Stimulated activated effector memory CD8-positive, alpha-beta T cell treated with anti-CD3 and anti-CD28 coated beads, Interleukin-12 subunit alpha, Interleukin-12 subunit beta, amount 100 ng/mL, for 72 hours (primary cell): Measurements from ENCODE around the gene CD53.
"Not testable (repeated sequence)": the region's sequence is repeated elsewhere in the genome, so short reads cannot be mapped to it uniquely, and the experiment has no call there.

ENCODE experiments used
- ATAC-seq: fragments of 150-1000 bp; cut with Tn5 transposase; 2 replicates; pipeline ENCODE4 v1.10.0; 2021
- DNase-seq, 2 donors: peaks; one replicate each; pipeline ENCODE4 v3.0.0; 2021 to 2022; ENCODE audit warnings: low spot score in 2 of 2
- H3K27ac Mint-ChIP-seq: one replicate; pipeline ENCODE4 v1.8.0; 2022; ENCODE audit warnings: mild to moderate bottlenecking, mixed read lengths
- H3K36me3 Mint-ChIP-seq: one replicate; pipeline ENCODE4 v1.8.0; 2022; ENCODE audit warnings: mild to moderate bottlenecking, mixed read lengths
- H3K4me1 Mint-ChIP-seq: one replicate; pipeline ENCODE4 v1.8.0; 2022; ENCODE audit warnings: mixed read lengths
- H3K4me3 Mint-ChIP-seq: one replicate; pipeline ENCODE4 v1.8.0; 2022; ENCODE audit warnings: mild to moderate bottlenecking, mixed read lengths
- H3K9me3 Mint-ChIP-seq: one replicate; pipeline ENCODE4 v1.8.0; 2022; ENCODE audit warnings: mixed read lengths

The CD53 gene, protein sequence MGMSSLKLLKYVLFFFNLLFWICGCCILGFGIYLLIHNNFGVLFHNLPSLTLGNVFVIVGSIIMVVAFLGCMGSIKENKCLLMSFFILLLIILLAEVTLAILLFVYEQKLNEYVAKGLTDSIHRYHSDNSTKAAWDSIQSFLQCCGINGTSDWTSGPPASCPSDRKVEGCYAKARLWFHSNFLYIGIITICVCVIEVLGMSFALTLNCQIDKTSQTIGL

DNA sequence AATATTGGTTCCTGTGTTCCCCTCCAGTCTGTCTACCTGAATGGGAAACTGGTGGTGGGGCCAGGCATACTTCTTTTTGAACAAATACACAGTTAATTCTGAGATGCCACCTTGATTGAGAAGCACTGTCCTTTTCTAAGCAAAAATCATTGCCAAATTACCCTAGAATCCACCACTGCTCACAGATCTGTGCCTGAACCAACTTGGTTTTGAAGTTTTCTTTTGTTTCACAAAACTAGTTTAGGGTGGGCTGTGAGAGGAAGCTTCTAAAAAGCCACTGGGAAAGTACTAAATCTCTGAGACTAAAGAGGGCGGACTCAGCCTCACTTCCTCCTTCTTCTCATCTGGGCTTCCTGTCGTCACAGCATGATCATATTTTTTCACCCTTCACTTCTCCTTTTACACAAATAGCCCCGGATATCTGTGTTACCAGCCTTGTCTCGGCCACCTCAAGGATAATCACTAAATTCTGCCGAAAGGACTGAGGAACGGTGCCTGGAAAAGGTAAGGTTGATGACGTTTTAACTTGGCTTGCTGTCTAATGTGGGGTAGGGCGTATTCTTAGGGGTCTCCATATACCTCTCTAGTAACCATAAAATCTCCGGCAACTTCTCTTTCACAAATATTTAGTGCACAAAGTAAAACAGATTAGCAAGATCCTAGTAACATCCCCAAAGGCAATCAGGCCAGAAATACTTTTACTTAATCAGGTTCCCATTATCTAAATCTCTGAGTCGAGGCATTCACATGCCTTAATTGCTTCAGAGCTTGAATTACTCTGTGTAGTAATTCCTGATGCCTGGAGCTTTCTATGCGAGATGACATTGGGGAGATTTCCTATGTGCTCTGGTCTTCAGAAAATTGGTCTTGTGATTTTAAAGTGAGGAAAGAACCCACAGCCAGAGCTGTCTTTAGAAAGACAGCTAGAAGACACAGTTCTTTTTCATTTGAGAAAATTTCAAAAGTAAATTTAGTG is at the start of gene CD53:
Gene CD53 (plus strand): TSS at position 404 of the 976 bp plus-strand sequence. CDS start 18,261 bp downstream, outside the sequence.
- H3K36me3 Mint-ChIP-seq, result peaks cover 44% of the 10 kb centered on the region
- DNase-seq, result peak in 1 of 2 donors; percentile 63
- peak; percentile 51 for ATAC-seq
- peak within 1 kb of the TSS; percentile 98 for H3K27ac Mint-ChIP-seq
- H3K4me3 Mint-ChIP-seq, result peak within 1 kb of the TSS; percentile 95
- peaks cover 54% of the 10 kb centered on the region for H3K4me1 Mint-ChIP-seq
- no peaks in the 10 kb centered on the region for H3K9me3 Mint-ChIP-seq

DNA sequence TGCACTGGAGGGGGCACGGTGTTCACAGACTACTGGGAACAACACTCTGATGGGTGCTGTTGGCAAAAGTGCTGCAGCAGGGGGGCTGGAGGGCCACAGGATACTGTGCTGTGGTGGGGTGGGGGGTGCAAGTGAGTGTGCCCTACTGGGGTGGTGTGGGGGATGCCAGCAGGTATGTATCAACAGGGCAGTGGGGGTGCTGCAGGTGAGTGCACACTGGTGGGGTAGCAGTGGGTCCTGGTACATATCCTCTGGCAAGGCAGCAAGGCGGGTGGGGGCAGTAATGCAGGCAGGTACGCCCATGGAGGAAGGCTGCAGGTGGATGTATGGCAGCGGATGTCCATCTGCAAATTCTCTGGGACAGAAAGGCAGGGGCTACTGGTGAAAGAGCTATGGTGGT is 48.8 kb upstream of the CD53 start:
- no peak for DNase-seq
- Mint-ChIP-seq H3K36me3 (no peaks in the 10 kb centered on the region), H3K9me3 (no peaks in the 10 kb centered on the region), H3K4me3 (no peak overlapping the region), H3K27ac (no peak overlapping the region), H3K4me1 (no peaks in the 10 kb centered on the region)
- no peak for ATAC-seq

DNA sequence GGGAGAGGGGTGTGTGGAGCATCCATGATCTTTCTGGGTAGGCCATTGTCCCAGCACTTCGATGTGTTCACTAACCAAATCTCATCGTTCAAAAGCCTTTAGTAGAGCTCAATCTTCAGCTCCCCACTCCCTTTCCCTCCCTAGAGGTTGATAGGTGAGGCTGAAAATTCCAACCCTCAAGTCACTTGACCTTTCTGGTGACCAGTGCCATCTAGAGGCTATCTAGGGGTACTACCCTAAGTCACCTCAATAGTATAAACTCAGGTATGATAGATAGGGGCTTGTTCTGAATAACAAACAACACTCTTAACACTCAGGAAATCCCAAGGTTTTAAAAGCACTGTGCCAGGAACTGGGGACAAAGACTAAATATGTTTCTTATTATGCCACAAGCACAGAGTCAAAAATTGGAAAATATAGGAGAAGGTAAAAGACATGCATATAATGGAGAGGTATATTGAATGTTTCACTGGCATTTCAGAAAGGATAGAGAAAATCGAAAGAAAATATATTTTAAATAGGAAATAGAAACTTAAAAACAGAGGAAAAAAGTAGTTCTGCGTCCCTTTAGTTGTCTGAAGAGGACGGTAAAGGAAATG is 42.9 kb upstream of the CD53 start:
- no peaks in the 10 kb centered on the region for H3K9me3 Mint-ChIP-seq
- ATAC-seq (peak; percentile 74), DNase-seq (peak in 1 of 2 donors; percentile 55)
- H3K36me3 Mint-ChIP-seq, result no peaks in the 10 kb centered on the region
- H3K4me3 Mint-ChIP-seq, result no peak overlapping the region
- H3K27ac Mint-ChIP-seq, result no peak overlapping the region
- H3K4me1 Mint-ChIP-seq, result peaks cover 7% of the 10 kb centered on the region

DNA sequence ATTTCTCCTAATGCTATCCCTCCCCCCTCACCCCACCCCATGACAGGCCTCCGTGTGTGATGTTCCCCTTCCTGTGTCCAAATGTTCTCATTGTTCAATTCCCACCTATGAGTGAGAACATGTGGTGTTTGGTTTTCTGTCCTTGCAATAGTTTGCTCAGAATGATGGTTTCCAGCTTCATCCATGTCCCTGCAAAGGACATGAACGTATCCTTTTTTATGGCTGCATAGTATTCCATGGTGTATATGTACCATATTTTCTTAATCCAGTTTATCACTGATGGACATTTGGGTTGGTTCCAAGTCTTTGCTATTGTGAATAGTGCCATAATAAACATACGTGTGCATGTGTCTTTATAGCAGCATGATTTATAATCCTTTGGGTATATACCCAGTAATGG is 39.2 kb upstream of the CD53 start:
- not testable (repeated sequence) for H3K4me1 Mint-ChIP-seq, H3K36me3 Mint-ChIP-seq, H3K9me3 Mint-ChIP-seq, DNase-seq, H3K27ac Mint-ChIP-seq, ATAC-seq, H3K4me3 Mint-ChIP-seq

DNA sequence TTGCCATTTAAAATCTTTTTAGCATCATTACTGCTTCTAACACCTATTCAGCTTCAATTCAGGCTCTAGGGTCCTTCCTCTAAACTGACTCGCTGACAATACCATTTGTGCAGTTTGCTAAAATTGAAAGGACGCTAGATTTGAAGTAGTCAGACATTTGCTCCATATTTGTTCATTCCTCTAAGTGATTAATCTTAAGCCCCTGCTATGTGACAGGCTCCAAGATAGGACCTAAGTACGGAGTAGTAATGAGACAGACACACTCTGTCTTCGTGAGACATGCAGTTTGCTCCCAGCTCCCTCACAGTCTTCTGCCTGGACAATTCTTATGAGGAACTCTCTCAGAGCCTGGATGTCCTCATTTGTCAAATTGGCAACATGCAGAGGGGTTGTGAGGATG is 26.1 kb upstream of the CD53 start:
- DNase-seq (no peak), ATAC-seq (no peak)
- Mint-ChIP-seq H3K4me3 (no peak overlapping the region), H3K27ac (no peak overlapping the region), H3K9me3 (peaks cover 2% of the 10 kb centered on the region), H3K4me1 (no peaks in the 10 kb centered on the region), H3K36me3 (no peaks in the 10 kb centered on the region)

DNA sequence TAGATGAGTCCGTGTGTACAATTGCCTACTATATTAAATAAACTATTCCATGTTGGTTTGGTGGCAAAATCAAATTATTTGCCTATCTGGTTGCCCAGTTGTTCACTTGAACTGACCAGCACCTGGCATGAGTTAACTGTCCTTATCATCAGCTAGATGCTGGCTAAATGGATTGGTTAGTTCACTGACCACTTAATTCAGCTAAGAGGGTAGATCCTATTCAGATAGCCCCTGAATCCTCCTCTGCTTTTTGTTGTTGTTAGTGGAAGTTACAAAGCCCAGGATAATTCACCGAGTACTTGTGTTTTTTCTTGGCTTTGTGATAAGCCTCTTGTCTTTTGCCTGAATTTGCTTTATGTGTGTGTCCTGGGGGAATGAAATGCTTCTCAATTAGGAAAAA is 22.8 kb upstream of the CD53 start:
- no peaks in the 10 kb centered on the region for H3K4me1 Mint-ChIP-seq
- no peaks in the 10 kb centered on the region for H3K36me3 Mint-ChIP-seq
- no peak overlapping the region for H3K4me3 Mint-ChIP-seq
- ATAC-seq (no peak), DNase-seq (no peak)
- H3K9me3 Mint-ChIP-seq, result no peaks in the 10 kb centered on the region
- no peak overlapping the region for H3K27ac Mint-ChIP-seq

DNA sequence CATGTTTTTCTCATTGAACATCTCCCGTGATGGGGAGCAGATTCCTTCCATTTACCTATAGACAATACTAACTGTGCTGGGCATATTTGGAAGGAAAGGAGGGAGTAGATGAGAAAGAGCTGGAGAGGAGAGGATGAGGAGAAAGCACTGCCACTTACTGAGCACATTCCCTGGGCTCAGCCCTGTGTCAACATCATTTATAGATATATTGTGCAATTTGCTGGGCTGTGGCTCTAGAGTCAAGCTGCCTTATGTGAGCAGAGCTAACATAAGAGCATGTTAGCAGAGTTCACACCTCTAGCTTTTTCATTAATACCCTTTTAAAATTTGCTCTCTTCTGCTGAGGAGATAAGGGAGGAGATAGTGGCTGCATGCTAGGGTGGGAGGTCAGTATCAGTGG is 22.3 kb upstream of the CD53 start:
- DNase-seq (no peak), ATAC-seq (no peak)
- Mint-ChIP-seq H3K4me3 (no peak overlapping the region), H3K36me3 (no peaks in the 10 kb centered on the region), H3K9me3 (no peaks in the 10 kb centered on the region), H3K4me1 (no peaks in the 10 kb centered on the region), H3K27ac (no peak overlapping the region)

DNA sequence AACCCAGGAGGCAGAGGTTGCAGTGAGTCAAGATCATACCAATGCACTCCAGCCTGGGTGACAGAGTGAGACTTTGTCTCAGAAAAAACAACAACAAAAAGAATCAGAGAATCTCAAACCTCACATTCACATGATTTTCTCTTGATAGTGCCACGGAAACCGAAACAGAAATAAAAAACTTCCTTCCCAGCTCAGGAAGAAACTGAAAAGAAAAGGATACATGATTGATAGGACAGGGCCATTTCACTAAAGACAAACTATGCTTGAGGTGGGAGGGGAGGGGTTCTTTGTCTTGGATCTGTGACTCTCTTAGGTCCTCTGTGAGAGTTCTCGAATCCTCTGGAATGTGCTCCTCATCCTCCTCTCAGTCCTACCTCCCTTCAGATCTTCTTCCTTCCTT is 19.8 kb upstream of the CD53 start:
- H3K4me1 Mint-ChIP-seq, result no peaks in the 10 kb centered on the region
- H3K27ac Mint-ChIP-seq, result peak overlapping the region; percentile 9
- DNase-seq, result no peak
- no peak for ATAC-seq
- no peaks in the 10 kb centered on the region for H3K9me3 Mint-ChIP-seq
- no peak overlapping the region for H3K4me3 Mint-ChIP-seq
- no peaks in the 10 kb centered on the region for H3K36me3 Mint-ChIP-seq

DNA sequence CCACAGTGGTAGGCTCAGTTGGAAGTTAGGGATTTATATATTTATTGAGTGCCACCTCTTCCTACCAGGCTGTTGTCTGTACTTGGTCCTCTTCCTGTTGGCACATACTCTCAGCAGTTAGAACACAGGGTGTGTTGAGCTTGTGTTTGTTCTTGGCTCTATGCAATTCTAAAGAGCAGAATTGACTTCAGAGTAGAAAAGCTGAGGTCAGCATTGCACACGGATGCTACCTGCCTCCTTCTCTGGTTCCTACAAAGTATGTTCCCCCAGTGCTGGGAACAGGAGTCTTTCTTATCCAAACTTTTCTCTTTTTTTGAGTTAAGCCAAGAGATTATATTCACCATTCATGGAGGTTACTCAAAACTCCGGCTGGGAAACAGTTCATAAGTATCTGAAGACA is 16.5 kb upstream of the CD53 start:
- no peak for DNase-seq
- no peak for ATAC-seq
- no peak overlapping the region for H3K4me3 Mint-ChIP-seq
- peaks cover 19% of the 10 kb centered on the region for H3K4me1 Mint-ChIP-seq
- no peaks in the 10 kb centered on the region for H3K9me3 Mint-ChIP-seq
- no peaks in the 10 kb centered on the region for H3K36me3 Mint-ChIP-seq
- no peak overlapping the region for H3K27ac Mint-ChIP-seq

DNA sequence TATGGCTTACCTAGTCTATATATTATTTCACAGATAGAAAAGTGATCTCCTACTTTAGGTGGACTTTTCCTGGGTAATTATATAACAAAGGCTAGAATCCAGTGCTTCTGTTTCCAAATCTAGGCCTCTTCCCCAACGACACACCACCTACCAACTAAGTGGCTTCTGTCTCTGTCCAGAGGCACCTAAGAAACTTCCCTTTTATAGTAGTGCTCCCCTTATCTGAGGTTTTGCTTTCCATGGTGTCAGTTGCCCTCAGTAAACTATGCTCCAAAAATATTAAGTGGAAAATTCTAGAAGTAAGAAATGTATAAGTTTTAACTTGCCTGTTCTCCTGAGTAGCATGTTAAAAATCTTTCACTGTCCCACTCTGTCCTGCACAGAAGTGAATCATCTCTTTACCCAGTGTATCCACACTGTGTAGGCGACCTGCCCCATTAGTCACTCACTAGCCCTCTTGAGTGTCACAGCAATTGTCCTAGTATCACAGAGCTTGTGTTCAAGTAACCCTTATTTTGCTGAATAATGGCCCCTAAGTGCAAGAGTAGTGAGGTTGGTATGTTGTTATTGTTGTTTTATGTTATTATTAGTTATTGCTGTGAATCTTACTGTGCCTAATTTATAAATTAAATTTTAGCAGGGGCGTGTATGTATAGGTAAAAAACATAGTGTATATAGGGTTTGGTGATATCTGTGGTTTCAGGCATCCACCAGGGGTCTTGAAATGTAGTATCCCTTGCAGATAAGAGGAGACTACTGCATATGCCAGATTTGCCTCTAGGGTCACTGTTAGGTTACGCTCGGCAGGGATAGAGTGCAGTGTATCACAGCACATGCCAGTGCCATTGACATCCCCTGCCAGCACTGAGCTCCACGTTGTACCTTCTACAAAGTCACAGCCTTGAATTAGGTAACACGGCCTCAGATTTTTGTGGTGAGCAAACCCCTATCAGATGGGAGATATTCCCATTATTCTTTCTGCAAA is 14.7 kb upstream of the CD53 start:
- Mint-ChIP-seq H3K4me1 (peaks cover 19% of the 10 kb centered on the region), H3K27ac (no peak overlapping the region)
- peak; percentile 98 for ATAC-seq

DNA sequence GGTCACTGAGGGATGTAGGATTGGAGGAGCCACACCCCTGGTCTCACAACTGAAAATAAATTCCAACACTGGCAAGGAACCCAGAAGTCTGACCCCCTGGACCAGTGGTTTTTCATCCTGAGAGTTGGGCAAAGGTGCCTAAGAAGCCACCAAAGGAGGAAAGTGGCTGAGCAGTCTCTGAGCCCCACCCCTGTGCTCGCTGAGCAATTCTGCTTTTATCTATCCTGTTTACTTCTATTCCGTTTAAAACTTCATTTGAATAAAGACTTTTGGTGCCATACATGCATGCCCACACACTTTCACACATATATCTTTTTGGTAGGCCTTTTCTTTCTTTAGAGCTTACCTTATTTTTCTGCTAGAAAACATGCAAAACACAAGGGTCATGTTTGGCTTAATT is 13.9 kb upstream of the CD53 start:
- H3K36me3 Mint-ChIP-seq, result no peaks in the 10 kb centered on the region
- no peak for DNase-seq
- H3K4me1 Mint-ChIP-seq, result peaks cover 19% of the 10 kb centered on the region
- H3K27ac Mint-ChIP-seq, result no peak overlapping the region
- H3K9me3 Mint-ChIP-seq, result peaks cover 4% of the 10 kb centered on the region
- H3K4me3 Mint-ChIP-seq, result no peak overlapping the region
- ATAC-seq, result no peak

More for the DNA sequence above, 14.7 kb upstream of the CD53 start:
- Mint-ChIP-seq H3K9me3 (peaks cover 4% of the 10 kb centered on the region), H3K4me3 (no peak overlapping the region), H3K36me3 (no peaks in the 10 kb centered on the region)
- DNase-seq, result no peak

DNA sequence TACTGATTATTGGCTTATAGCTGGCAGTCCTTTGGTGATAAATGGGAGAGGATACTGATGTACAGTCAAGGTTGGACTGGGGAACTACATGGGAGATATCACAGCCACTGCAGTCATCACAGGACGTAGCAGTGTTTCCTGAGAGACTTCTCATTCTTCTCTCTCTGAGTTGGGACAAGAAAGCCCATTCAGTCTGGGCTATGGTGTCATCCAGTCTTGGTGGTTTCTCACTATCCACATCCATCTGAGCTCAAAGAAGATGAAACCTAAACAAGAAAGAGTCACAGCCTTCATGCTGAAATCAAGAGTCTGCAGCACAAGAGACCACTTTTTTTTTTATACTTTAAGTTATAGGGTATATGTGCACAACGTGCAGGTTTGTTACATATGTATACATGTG is 12.8 kb upstream of the CD53 start:
- ATAC-seq (peak; percentile 82), DNase-seq (no peak)
- no peak overlapping the region for H3K4me3 Mint-ChIP-seq
- peaks cover 19% of the 10 kb centered on the region for H3K4me1 Mint-ChIP-seq
- no peaks in the 10 kb centered on the region for H3K36me3 Mint-ChIP-seq
- no peak overlapping the region for H3K27ac Mint-ChIP-seq
- peaks cover 12% of the 10 kb centered on the region for H3K9me3 Mint-ChIP-seq

DNA sequence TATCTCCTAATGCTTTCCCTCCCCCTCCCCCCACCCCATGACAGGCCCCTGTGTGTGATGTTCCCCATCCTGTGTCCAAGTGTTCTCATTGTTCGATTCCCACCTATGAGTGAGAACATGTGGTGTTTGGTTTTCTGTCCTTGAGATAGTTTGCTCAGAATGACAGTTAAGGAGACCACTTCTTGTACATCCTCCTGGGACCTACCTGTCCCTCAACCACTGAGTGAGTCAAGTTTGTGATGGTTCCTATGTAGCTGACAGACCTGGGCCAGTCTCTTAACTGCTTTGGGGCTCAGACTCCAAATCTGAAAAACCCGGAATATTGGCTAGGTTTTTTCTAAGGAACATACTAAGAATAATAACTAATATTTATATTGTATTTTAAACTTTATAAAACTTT is 12.3 kb upstream of the CD53 start:
- H3K4me3 Mint-ChIP-seq, H3K27ac Mint-ChIP-seq, ATAC-seq, H3K36me3 Mint-ChIP-seq, DNase-seq: not testable (repeated sequence)
- peaks cover 13% of the 10 kb centered on the region for H3K9me3 Mint-ChIP-seq
- peaks cover 19% of the 10 kb centered on the region for H3K4me1 Mint-ChIP-seq

DNA sequence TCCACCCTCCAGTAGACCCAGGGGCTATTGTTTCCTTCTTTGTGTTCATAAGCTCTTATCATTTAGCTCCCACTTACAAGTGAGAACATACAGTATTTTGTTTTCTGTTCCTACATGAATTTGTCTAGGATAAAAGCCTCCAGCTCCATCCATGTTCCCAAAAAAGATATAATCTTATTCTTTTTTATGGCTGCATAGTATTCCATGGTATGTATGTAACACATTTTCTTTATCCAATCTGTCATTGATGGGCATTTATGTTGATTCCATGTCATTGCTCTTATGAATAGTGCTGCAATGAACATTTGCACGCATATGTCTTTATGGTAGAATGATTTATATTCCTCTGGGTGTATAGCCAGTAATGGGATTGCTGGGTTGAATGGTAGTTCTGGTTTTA is 11.0 kb upstream of the CD53 start:
- ATAC-seq, H3K4me3 Mint-ChIP-seq, DNase-seq, H3K36me3 Mint-ChIP-seq, H3K27ac Mint-ChIP-seq: not testable (repeated sequence)
- H3K9me3 Mint-ChIP-seq, result peaks cover 15% of the 10 kb centered on the region
- peaks cover 23% of the 10 kb centered on the region for H3K4me1 Mint-ChIP-seq

DNA sequence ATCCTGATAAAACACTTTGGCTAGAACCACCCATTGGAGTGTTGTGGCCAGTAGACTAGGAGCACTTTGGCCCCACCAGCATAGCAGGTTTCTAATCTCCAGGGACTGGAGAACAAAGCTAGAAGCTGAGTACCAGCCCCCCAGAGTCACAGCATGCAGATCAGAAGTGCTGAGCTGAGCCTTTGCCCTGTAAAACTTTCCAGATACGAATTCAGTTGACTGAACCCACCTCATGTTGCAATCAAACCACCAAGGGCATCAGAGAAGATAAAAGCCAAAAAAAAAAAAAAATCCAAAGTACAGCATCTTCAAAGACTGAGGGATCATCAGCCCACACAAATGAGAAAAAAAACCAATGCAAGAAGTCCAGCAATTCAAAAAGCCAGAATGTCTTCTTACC is 8.7 kb upstream of the CD53 start:
- DNase-seq, result no peak
- no peak overlapping the region for H3K4me3 Mint-ChIP-seq
- H3K36me3 Mint-ChIP-seq, result no peaks in the 10 kb centered on the region
- peaks cover 15% of the 10 kb centered on the region for H3K9me3 Mint-ChIP-seq
- no peak for ATAC-seq
- H3K27ac Mint-ChIP-seq, result no peak overlapping the region
- peaks cover 26% of the 10 kb centered on the region for H3K4me1 Mint-ChIP-seq
